NT2/D1 (cell line): Measurements from ENCODE around the gene SRSF12.

Source experiments
- YY1 ChIP-seq: IDR thresholded peaks from 2 replicates; pipeline ENCODE4 v1.6.1; 2011; ENCODE audit not compliant: insufficient read length, insufficient read depth
- ZNF274 ChIP-seq: IDR thresholded peaks from 2 replicates; pipeline ENCODE4 v1.6.1; 2011; ENCODE audit warnings: mild to moderate bottlenecking, low read depth, low read length

DNA sequence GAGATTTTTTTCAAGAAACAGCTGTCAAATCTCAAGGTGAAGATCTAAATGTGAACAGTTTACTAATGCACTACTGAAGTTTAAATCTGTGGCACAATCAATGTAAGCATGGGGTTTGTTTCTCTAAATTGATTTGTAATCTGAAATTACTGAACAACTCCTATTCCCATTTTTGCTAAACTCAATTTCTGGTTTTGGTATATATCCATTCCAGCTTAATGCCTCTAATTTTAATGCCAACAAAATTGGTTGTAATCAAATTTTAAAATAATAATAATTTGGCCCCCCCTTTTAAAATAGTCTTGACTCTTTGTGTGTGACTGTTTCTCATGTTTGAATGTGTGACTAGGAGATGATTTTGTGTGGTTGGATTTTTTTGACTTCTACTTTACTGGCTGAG is 33.3 kb downstream of the SRSF12 start:
- TF ChIP-seq YY1 (no peak), ZNF274 (no peak)
